ENCODE measurements around the gene KCTD10. TPM values are rescaled to one million over a fixed set of nuclear protein-coding genes. Genes with fewer than 3 reads are reported as not detected.

The KCTD10 gene
- polyA plus RNA-seq, 1 donor (not counting 4 experiments of a cell fraction or from before 2014, with no cell fraction given), result 107 TPM

DNA sequence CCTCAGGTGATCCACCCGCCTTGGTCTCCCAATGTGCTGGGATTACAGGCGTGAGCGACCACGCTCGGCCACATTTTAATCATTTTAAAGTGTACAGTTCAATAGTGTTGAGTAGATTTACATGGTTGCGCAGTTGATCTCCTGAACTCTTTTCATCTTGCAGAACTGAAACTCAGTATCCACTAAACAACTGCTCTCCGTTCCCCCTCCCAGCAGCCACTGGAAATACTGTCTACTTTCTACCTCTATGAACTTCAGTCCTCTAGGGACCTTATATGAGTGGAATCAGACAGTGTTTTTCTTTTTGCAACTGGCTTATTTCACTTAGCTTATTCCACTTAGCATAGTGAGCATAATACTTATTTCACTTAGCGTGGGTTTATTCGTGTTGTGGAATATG lies 53.7 kb downstream of the KCTD10 start:
- Histone ChIP-seq H3K9me1 (ENCODE audit: control insufficient read depth, extremely low read depth, insufficient read depth, low read length) (no peaks in the 10 kb centered on the region), H2AFZ (ENCODE audit: control insufficient read depth, low read length) (no peak overlapping the region), H3K4me2 (ENCODE audit: control insufficient read depth, extremely low read depth, insufficient read depth, low read depth, low read length) (no peak overlapping the region), H3K9ac (ENCODE audit: control insufficient read depth, extremely low read depth, insufficient read depth, low read length) (no peak overlapping the region), H3K27me3 (ENCODE audit: control insufficient read depth, extremely low read depth, insufficient read depth, low read length) (no peaks in the 10 kb centered on the region), H3K36me3 (ENCODE audit: control insufficient read depth in 2 of 2, extremely low read depth in 1 of 2, insufficient read depth in 2 of 2, low read length in 2 of 2) (no peaks in the 10 kb centered on the region), H4K20me1 (ENCODE audit: control insufficient read depth, extremely low read depth, insufficient read depth, low read length) (no peaks in the 10 kb centered on the region), H3K4me3 (ENCODE audit: control insufficient read depth in 2 of 3, extremely low read depth in 1 of 3, insufficient read depth in 2 of 3, low read depth in 1 of 3, low read length in 3 of 3) (no peak overlapping the region), H3K27ac (ENCODE audit: control insufficient read depth, insufficient read depth, low read length) (no peak overlapping the region), H3K79me2 (ENCODE audit: control insufficient read depth, insufficient read depth, low read length) (no peaks in the 10 kb centered on the region), H3K4me1 (ENCODE audit: control insufficient read depth, extremely low read depth, insufficient read depth, low read length) (no peaks in the 10 kb centered on the region), H3K9me3 (ENCODE audit: control insufficient read depth, low read depth, low read length) (no peaks in the 10 kb centered on the region)
- FAIRE-seq (no peak), DNase-seq (ENCODE audit: low read depth, low spot score) (no peak)
- TF ChIP-seq, protein P1, sequence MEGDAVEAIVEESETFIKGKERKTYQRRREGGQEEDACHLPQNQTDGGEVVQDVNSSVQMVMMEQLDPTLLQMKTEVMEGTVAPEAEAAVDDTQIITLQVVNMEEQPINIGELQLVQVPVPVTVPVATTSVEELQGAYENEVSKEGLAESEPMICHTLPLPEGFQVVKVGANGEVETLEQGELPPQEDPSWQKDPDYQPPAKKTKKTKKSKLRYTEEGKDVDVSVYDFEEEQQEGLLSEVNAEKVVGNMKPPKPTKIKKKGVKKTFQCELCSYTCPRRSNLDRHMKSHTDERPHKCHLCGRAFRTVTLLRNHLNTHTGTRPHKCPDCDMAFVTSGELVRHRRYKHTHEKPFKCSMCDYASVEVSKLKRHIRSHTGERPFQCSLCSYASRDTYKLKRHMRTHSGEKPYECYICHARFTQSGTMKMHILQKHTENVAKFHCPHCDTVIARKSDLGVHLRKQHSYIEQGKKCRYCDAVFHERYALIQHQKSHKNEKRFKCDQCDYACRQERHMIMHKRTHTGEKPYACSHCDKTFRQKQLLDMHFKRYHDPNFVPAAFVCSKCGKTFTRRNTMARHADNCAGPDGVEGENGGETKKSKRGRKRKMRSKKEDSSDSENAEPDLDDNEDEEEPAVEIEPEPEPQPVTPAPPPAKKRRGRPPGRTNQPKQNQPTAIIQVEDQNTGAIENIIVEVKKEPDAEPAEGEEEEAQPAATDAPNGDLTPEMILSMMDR (optimal IDR thresholded peaks at IDR 0.05 in 1 of 3, IDR thresholded peaks at IDR 0.05 in 1 of 3, conservative IDR thresholded peaks at IDR 0.05 in 1 of 3; ENCODE audit: extremely low read depth in 1 of 3, insufficient read depth in 2 of 3, low read length in 3 of 3), result no peak
- no peak for TF ChIP-seq EZH2 (IDR thresholded peaks at IDR 0.05; ENCODE audit: low read length)
- dilution Hi-C loops (cut with MboI; ENCODE audit: extremely low pct_ligation_motif_present, low sequenced_read_pairs), result no loop called here

DNA sequence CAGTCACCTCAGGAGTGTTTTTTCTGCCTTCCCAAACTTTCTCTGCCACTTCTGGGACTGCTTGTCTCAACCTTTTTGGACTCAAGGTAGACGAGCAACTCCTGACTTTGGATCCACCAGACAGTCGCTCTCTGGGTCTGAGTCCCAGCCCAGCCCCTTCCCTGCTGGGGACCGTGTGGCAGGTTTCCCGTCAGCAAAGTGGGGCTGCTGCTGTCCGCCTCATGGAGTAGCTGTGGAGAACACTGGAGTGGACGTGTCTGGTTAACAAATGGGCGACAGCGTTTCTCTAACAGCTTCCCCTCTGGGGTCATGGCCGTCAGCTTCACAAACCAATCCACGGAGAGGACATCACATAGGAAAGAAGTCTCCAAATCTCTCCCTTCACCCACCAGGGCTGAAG lies 54.8 kb downstream of the KCTD10 start:
- Histone ChIP-seq H3K9me3 (ENCODE audit: control insufficient read depth, low read depth, low read length) (no peaks in the 10 kb centered on the region), H3K79me2 (ENCODE audit: control insufficient read depth, insufficient read depth, low read length) (no peaks in the 10 kb centered on the region), H3K27ac (ENCODE audit: control insufficient read depth, insufficient read depth, low read length) (no peak overlapping the region), H3K36me3 (ENCODE audit: control insufficient read depth in 2 of 2, extremely low read depth in 1 of 2, insufficient read depth in 2 of 2, low read length in 2 of 2) (no peaks in the 10 kb centered on the region), H3K4me2 (ENCODE audit: control insufficient read depth, extremely low read depth, insufficient read depth, low read depth, low read length) (no peak overlapping the region), H2AFZ (ENCODE audit: control insufficient read depth, low read length) (no peak overlapping the region), H3K27me3 (ENCODE audit: control insufficient read depth, extremely low read depth, insufficient read depth, low read length) (no peaks in the 10 kb centered on the region), H3K9me1 (ENCODE audit: control insufficient read depth, extremely low read depth, insufficient read depth, low read length) (no peaks in the 10 kb centered on the region), H3K9ac (ENCODE audit: control insufficient read depth, extremely low read depth, insufficient read depth, low read length) (no peak overlapping the region), H3K4me1 (ENCODE audit: control insufficient read depth, extremely low read depth, insufficient read depth, low read length) (no peaks in the 10 kb centered on the region), H3K4me3 (ENCODE audit: control insufficient read depth in 2 of 3, extremely low read depth in 1 of 3, insufficient read depth in 2 of 3, low read depth in 1 of 3, low read length in 3 of 3) (no peak overlapping the region), H4K20me1 (ENCODE audit: control insufficient read depth, extremely low read depth, insufficient read depth, low read length) (no peaks in the 10 kb centered on the region)
- FAIRE-seq (no peak), DNase-seq (ENCODE audit: low read depth, low spot score) (no peak)
- TF ChIP-seq, protein P1 (optimal IDR thresholded peaks at IDR 0.05 in 1 of 3, IDR thresholded peaks at IDR 0.05 in 1 of 3, conservative IDR thresholded peaks at IDR 0.05 in 1 of 3; ENCODE audit: extremely low read depth in 1 of 3, insufficient read depth in 2 of 3, low read length in 3 of 3), result no peak
- TF ChIP-seq EZH2 (IDR thresholded peaks at IDR 0.05; ENCODE audit: low read length), result no peak
- dilution Hi-C loops (cut with MboI; ENCODE audit: extremely low pct_ligation_motif_present, low sequenced_read_pairs), result no loop called here
